HG02885 (cell line): ENCODE data around the gene ANKRA2.

Experiments used
- ATAC-seq: cut with Tn5 transposase; IDR thresholded peaks from one replicate; pipeline ENCODE4 v1.9.1; 2021; ENCODE audit warnings: mild to moderate bottlenecking; ENCODE audit not compliant: unreplicated experiment, poor library complexity

ANKRA2 gene

DNA sequence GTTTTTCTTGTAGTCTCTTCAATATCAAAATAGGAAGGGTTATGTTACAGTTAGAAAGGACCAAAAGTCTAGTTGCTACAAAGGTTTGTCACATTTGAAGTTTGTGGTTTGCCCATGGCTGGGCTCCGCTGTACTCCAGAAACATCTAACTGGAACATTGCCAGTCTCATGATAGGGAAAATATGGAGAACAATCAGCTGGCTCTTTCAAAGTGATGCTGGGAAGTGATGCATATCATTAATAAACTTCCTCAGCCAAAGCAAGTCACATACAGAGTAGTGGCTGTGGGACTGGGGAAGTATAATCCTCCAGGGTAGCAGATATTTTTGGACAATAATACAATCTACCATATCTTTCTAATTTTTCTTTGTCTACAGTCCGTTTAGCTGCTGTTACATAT lies 58.4 kb downstream of the ANKRA2 start:
- no peak for ATAC-seq

DNA sequence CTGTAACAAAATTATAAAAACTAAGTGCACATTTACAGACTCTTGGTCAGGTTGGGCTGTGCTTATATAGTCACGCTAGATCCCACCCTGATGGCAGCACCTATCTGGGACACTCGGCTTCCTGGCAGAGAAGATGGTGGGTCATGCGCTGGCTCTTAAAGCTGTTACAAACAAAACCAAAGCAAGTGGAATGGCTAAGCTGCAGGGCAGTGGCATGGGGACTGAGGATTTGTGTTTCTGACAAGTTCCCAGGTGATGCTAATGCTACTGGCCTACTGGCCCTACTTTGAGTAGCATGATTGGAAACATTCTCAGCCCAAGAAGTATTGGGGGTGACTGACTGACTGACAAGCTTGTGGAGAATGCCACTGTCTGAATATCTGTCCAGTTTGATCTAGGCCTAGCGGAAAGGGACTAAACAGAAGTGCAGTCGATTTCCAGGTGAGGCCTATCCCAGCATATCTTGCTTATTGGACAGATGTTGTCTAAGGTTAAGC lies 58.9 kb downstream of the ANKRA2 start:
- ATAC-seq, result no peak
